ENCODE results near the gene PTGER3. TPM values are rescaled to one million over a fixed set of nuclear protein-coding genes. Genes with fewer than 3 reads are reported as not detected.

PTGER3 gene
- total RNA-seq, 1 donor from 2014 or later = 0.64 TPM

- Histone ChIP-seq H2AFZ (ENCODE audit: low read depth, low read length) (no peak overlapping the region), H3K4me3 (ENCODE audit: insufficient read depth, low read depth, low read length) (no peak overlapping the region), H3K9ac (ENCODE audit: low read length) (no peak overlapping the region), H3K27ac (ENCODE audit: low read depth, low read length) (no peak overlapping the region), H3K4me2 (ENCODE audit: low read length) (no peak overlapping the region), H3K36me3 (ENCODE audit: insufficient read depth, low read length) (no peaks in the 10 kb centered on the region), H3K9me3 (ENCODE audit: insufficient read depth, low read depth, low read length) (no peaks in the 10 kb centered on the region), H3K27me3 (ENCODE audit: insufficient read depth, low read length) (no peaks in the 10 kb centered on the region), H3K79me2 (ENCODE audit: insufficient read depth, low read length) (no peaks in the 10 kb centered on the region), H4K20me1 (ENCODE audit: insufficient read depth, low read length) (no peaks in the 10 kb centered on the region), H3K4me1 (ENCODE audit: insufficient read depth, low read length) (no peaks in the 10 kb centered on the region)
- Mint-ChIP-seq H3K27ac (ENCODE audit: unreplicated experiment) (no peak overlapping the region), H3K9me3 (ENCODE audit: unreplicated experiment) (no peaks in the 10 kb centered on the region), H3K27me3 (ENCODE audit: low read depth, unreplicated experiment) (no peaks in the 10 kb centered on the region), H3K4me1 (ENCODE audit: low read depth, unreplicated experiment) (peaks cover 8% of the 10 kb centered on the region), H3K4me3 (ENCODE audit: unreplicated experiment) (no peak overlapping the region), H3K36me3 (ENCODE audit: low read depth, unreplicated experiment) (no peaks in the 10 kb centered on the region)
- no peak for TF ChIP-seq CTCF (IDR thresholded peaks at IDR 0.05; ENCODE audit: insufficient read depth, low read depth, low read length)
- no peak for TF ChIP-seq EZH2 (IDR thresholded peaks at IDR 0.05; ENCODE audit: insufficient read depth, low read length)
- no peak for DNase-seq (ENCODE audit: low read depth)
- no peak for FAIRE-seq
Measured at GRCh38 chr1:71026093-71026492, 21.5 kb downstream of the PTGER3 start.

- Histone ChIP-seq H3K9ac (ENCODE audit: low read length) (no peak overlapping the region), H3K27me3 (ENCODE audit: insufficient read depth, low read length) (no peaks in the 10 kb centered on the region), H3K36me3 (ENCODE audit: insufficient read depth, low read length) (no peaks in the 10 kb centered on the region), H2AFZ (ENCODE audit: low read depth, low read length) (no peak overlapping the region), H3K4me1 (ENCODE audit: insufficient read depth, low read length) (no peaks in the 10 kb centered on the region), H4K20me1 (ENCODE audit: insufficient read depth, low read length) (no peaks in the 10 kb centered on the region), H3K4me3 (ENCODE audit: insufficient read depth, low read depth, low read length) (no peak overlapping the region), H3K27ac (ENCODE audit: low read depth, low read length) (no peak overlapping the region), H3K9me3 (ENCODE audit: insufficient read depth, low read depth, low read length) (no peaks in the 10 kb centered on the region), H3K79me2 (ENCODE audit: insufficient read depth, low read length) (no peaks in the 10 kb centered on the region), H3K4me2 (ENCODE audit: low read length) (no peak overlapping the region)
- H3K4me1 Mint-ChIP-seq (ENCODE audit: low read depth, unreplicated experiment) = no peaks in the 10 kb centered on the region
- H3K27ac Mint-ChIP-seq (ENCODE audit: unreplicated experiment) = no peak overlapping the region
- H3K36me3 Mint-ChIP-seq (ENCODE audit: low read depth, unreplicated experiment) = no peaks in the 10 kb centered on the region
- DNase-seq (ENCODE audit: low read depth) (no peak), FAIRE-seq (no peak)
- TF ChIP-seq CTCF (IDR thresholded peaks at IDR 0.05; ENCODE audit: insufficient read depth, low read depth, low read length) = no peak
- TF ChIP-seq EZH2 (IDR thresholded peaks at IDR 0.05; ENCODE audit: insufficient read depth, low read length) = no peak
- no peak overlapping the region for H3K4me3 Mint-ChIP-seq (ENCODE audit: unreplicated experiment)
- H3K9me3 Mint-ChIP-seq (ENCODE audit: unreplicated experiment) = no peaks in the 10 kb centered on the region
- no peaks in the 10 kb centered on the region for H3K27me3 Mint-ChIP-seq (ENCODE audit: low read depth, unreplicated experiment)
Measured at GRCh38 chr1:71023515-71023914, 24.1 kb downstream of the PTGER3 start.

- Mint-ChIP-seq H3K4me3 (ENCODE audit: unreplicated experiment) (no peak overlapping the region), H3K27ac (ENCODE audit: unreplicated experiment) (no peak overlapping the region), H3K27me3 (ENCODE audit: low read depth, unreplicated experiment) (no peaks in the 10 kb centered on the region), H3K9me3 (ENCODE audit: unreplicated experiment) (peaks cover 2% of the 10 kb centered on the region), H3K4me1 (ENCODE audit: low read depth, unreplicated experiment) (peaks cover 3% of the 10 kb centered on the region), H3K36me3 (ENCODE audit: low read depth, unreplicated experiment) (no peaks in the 10 kb centered on the region)
- H3K4me2 ChIP-seq (ENCODE audit: low read length) = no peak overlapping the region
- no peak for DNase-seq (ENCODE audit: low read depth)
- H4K20me1 ChIP-seq (ENCODE audit: insufficient read depth, low read length) = no peaks in the 10 kb centered on the region
- no peaks in the 10 kb centered on the region for H3K36me3 ChIP-seq (ENCODE audit: insufficient read depth, low read length)
- TF ChIP-seq EZH2 (IDR thresholded peaks at IDR 0.05; ENCODE audit: insufficient read depth, low read length) (no peak), CTCF (IDR thresholded peaks at IDR 0.05; ENCODE audit: insufficient read depth, low read depth, low read length) (no peak)
- no peak overlapping the region for H3K27ac ChIP-seq (ENCODE audit: low read depth, low read length)
- FAIRE-seq = no peak
- H3K4me3 ChIP-seq (ENCODE audit: insufficient read depth, low read depth, low read length) = no peak overlapping the region
- no peaks in the 10 kb centered on the region for H3K9me3 ChIP-seq (ENCODE audit: insufficient read depth, low read depth, low read length)
- H3K79me2 ChIP-seq (ENCODE audit: insufficient read depth, low read length) = no peaks in the 10 kb centered on the region
- H3K9ac ChIP-seq (ENCODE audit: low read length) = no peak overlapping the region
- no peak overlapping the region for H2AFZ ChIP-seq (ENCODE audit: low read depth, low read length)
- no peaks in the 10 kb centered on the region for H3K4me1 ChIP-seq (ENCODE audit: insufficient read depth, low read length)
- H3K27me3 ChIP-seq (ENCODE audit: insufficient read depth, low read length) = no peaks in the 10 kb centered on the region
Measured at GRCh38 chr1:71019233-71019969, 28.2 kb downstream of the PTGER3 start.
